ENCODE measurements around the gene LNX2. TPM values are rescaled to one million over a fixed set of nuclear protein-coding genes. Genes with fewer than 3 reads are reported as not detected.

Gene LNX2
- total RNA-seq, 1 experiment from 2014 or later, result 12.1 TPM

DNA sequence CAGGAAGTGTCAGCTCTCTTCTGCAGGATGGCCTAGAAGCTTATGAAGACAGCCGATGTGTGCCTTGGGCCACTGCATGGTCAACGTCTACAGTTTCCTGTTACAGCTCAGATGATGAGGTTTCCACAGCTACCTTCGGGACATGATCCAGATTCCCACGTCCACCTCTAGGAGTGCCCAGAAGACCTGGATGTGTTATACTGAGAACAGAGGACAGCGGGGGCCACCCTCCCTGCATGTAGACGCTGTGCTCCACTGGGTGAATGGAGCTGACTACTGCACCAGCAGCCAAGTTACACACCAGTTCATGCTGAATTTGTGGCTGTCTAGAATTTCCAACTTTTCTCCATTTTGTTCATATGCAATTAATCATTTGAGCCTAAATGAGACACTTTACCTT lies 91.4 kb downstream of the LNX2 start:
- Histone ChIP-seq H3K4me1 (ENCODE audit: control insufficient read depth in 1 of 2, insufficient read depth in 2 of 2, low read length in 2 of 2) (peaks cover 0 to 7% of the 10 kb centered on the region in 2 experiments; a peak in 1 of 4 replicates), H3K9me3 (ENCODE audit: control insufficient read depth in 1 of 2, insufficient read depth in 1 of 2, low read depth in 1 of 2, low read length in 2 of 2) (peaks cover 0 to 4% of the 10 kb centered on the region in 2 experiments; a peak in 1 of 4 replicates), H3K4me2 (ENCODE audit: low read length) (no peak overlapping the region), H3K27me3 (ENCODE audit: insufficient read depth, low read length) (no peaks in the 10 kb centered on the region), H3K4me3 (replicated peaks in 1 of 2; ENCODE audit: low read depth in 1 of 2, low read length in 2 of 2) (no peak overlapping the region), H3K36me3 (ENCODE audit: control insufficient read depth in 1 of 2, insufficient read depth in 2 of 2, low read length in 2 of 2) (no peaks in the 10 kb centered on the region), H3K79me2 (ENCODE audit: insufficient read depth, low read length) (no peaks in the 10 kb centered on the region), H3K27ac (ENCODE audit: low read depth, low read length) (no peak overlapping the region), H2AFZ (ENCODE audit: low read depth, low read length, poor library complexity, severe bottlenecking) (no peak overlapping the region), H4K20me1 (ENCODE audit: insufficient read depth) (no peaks in the 10 kb centered on the region), H3K9ac (ENCODE audit: low read length) (no peak overlapping the region), H3K9me2 (ENCODE audit: insufficient read depth) (no peaks in the 10 kb centered on the region)
- RAD21 ChIA-PET (ENCODE audit: low non-redundant PET in 1 of 2, low total read pairs in 2 of 2, uncharacterized antibody in 2 of 2, unreplicated experiment in 2 of 2), result no interaction called here
- no peak for DNase-seq (ENCODE audit: low read depth, low spot score)
- POLR2A ChIA-PET, result no interaction called here
- intact Hi-C loops (cut with micrococcal nuclease), result no loop called here
- no peak for ATAC-seq
- BruUV-seq (replicated peaks), result no TSS peak
- TF ChIP-seq POLR2A (IDR thresholded peaks at IDR 0.05; ENCODE audit: borderline replicate concordance, extremely low read depth, insufficient read depth, insufficient read length), result no peak
- TF ChIP-seq RAD21 (IDR thresholded peaks at IDR 0.05; ENCODE audit: low read depth), result no peak
- TF ChIP-seq ELF1 (IDR thresholded peaks at IDR 0.05; ENCODE audit: borderline replicate concordance, low read depth), result no peak
- no peak for TF ChIP-seq TCF7L2 (IDR thresholded peaks at IDR 0.05; ENCODE audit: borderline replicate concordance, extremely low read depth, insufficient read depth, insufficient read length)
- no peak for TF ChIP-seq FOSL1 (IDR thresholded peaks at IDR 0.05; ENCODE audit: low read depth)
- TF ChIP-seq CBX3 (IDR thresholded peaks at IDR 0.05; ENCODE audit: low read depth), result no peak
- TF ChIP-seq ZFX (IDR thresholded peaks at IDR 0.05), result no peak
- TF ChIP-seq, protein P1, sequence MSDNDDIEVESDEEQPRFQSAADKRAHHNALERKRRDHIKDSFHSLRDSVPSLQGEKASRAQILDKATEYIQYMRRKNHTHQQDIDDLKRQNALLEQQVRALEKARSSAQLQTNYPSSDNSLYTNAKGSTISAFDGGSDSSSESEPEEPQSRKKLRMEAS (IDR thresholded peaks at IDR 0.05), result no peak
- no peak for TF ChIP-seq SP1 (IDR thresholded peaks at IDR 0.05; ENCODE audit: low read depth)
- TF ChIP-seq EZH2 (IDR thresholded peaks at IDR 0.05), result no peak
- TF ChIP-seq, protein P2, sequence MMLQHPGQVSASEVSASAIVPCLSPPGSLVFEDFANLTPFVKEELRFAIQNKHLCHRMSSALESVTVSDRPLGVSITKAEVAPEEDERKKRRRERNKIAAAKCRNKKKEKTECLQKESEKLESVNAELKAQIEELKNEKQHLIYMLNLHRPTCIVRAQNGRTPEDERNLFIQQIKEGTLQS (IDR thresholded peaks at IDR 0.05), result no peak
- no peak for TF ChIP-seq ZNF274 (IDR thresholded peaks at IDR 0.05; ENCODE audit: low read depth, low read length)
- CTCF ChIA-PET, result no interaction called here

DNA sequence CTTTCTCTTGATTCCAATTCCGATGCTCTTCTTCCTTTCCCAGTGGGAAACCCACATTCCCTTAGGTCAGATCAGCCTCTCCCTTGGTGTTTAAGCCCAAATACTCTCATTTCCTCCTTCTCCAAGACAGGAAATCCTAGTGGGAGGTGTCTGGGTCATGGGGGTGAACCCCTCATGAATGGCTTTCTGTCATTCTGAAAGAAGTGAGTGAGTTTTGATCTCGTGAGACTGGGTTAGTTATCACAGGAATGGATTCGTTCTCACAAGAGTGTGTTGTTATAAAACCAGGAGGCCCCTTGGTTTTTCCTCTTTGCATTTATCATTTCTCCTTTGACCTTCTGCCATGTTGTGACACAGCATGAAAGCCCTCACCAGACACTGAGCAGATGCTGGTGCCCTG lies 93.8 kb downstream of the LNX2 start:
- H3K9me2 ChIP-seq (ENCODE audit: insufficient read depth), result no peaks in the 10 kb centered on the region
- H4K20me1 ChIP-seq (ENCODE audit: insufficient read depth), result no peaks in the 10 kb centered on the region
- no peaks in the 10 kb centered on the region for H3K79me2 ChIP-seq (ENCODE audit: insufficient read depth, low read length)
- DNase-seq (ENCODE audit: low read depth, low spot score) (no peak), ATAC-seq (no peak)
- no TSS peak for BruUV-seq (replicated peaks)
- no peak overlapping the region for H3K9ac ChIP-seq (ENCODE audit: low read length)
- ChIA-PET CTCF (no interaction called here), POLR2A (no interaction called here), RAD21 (ENCODE audit: low non-redundant PET in 1 of 2, low total read pairs in 2 of 2, uncharacterized antibody in 2 of 2, unreplicated experiment in 2 of 2) (no interaction called here)
- no peak overlapping the region for H3K27ac ChIP-seq (ENCODE audit: low read depth, low read length)
- H3K4me3 ChIP-seq (replicated peaks in 1 of 2; ENCODE audit: low read depth in 1 of 2, low read length in 2 of 2), result no peak overlapping the region
- H3K27me3 ChIP-seq (ENCODE audit: insufficient read depth, low read length), result no peaks in the 10 kb centered on the region
- peaks cover 0 to 4% of the 10 kb centered on the region in 2 experiments; a peak in 1 of 4 replicates for H3K9me3 ChIP-seq (ENCODE audit: control insufficient read depth in 1 of 2, insufficient read depth in 1 of 2, low read depth in 1 of 2, low read length in 2 of 2)
- H3K4me2 ChIP-seq (ENCODE audit: low read length), result no peak overlapping the region
- H3K36me3 ChIP-seq (ENCODE audit: control insufficient read depth in 1 of 2, insufficient read depth in 2 of 2, low read length in 2 of 2), result no peaks in the 10 kb centered on the region
- intact Hi-C loops (cut with micrococcal nuclease), result no loop called here
- no peak overlapping the region for H2AFZ ChIP-seq (ENCODE audit: low read depth, low read length, poor library complexity, severe bottlenecking)
- no peaks in the 10 kb centered on the region for H3K4me1 ChIP-seq (ENCODE audit: control insufficient read depth in 1 of 2, insufficient read depth in 2 of 2, low read length in 2 of 2)
- no peak for TF ChIP-seq CBX3 (IDR thresholded peaks at IDR 0.05; ENCODE audit: low read depth)
- TF ChIP-seq JUND (IDR thresholded peaks at IDR 0.05), result no peak
- no peak for TF ChIP-seq ZFX (IDR thresholded peaks at IDR 0.05)
- TF ChIP-seq EZH2phosphoT487 (IDR thresholded peaks at IDR 0.05; ENCODE audit: borderline replicate concordance), result no peak
- TF ChIP-seq EGR1 (IDR thresholded peaks at IDR 0.05; ENCODE audit: low read depth), result no peak
- no peak for TF ChIP-seq SP1 (IDR thresholded peaks at IDR 0.05; ENCODE audit: low read depth)
- TF ChIP-seq, protein P2 (IDR thresholded peaks at IDR 0.05), result no peak
- no peak for TF ChIP-seq RAD21 (IDR thresholded peaks at IDR 0.05; ENCODE audit: low read depth)
- no peak for TF ChIP-seq ELF1 (IDR thresholded peaks at IDR 0.05; ENCODE audit: borderline replicate concordance, low read depth)
- no peak for TF ChIP-seq YY1 (IDR thresholded peaks at IDR 0.05; ENCODE audit: extremely low read depth, insufficient replicate concordance, low read depth, low read length)
- TF ChIP-seq FOSL1 (IDR thresholded peaks at IDR 0.05; ENCODE audit: low read depth), result no peak
- TF ChIP-seq, protein P3, sequence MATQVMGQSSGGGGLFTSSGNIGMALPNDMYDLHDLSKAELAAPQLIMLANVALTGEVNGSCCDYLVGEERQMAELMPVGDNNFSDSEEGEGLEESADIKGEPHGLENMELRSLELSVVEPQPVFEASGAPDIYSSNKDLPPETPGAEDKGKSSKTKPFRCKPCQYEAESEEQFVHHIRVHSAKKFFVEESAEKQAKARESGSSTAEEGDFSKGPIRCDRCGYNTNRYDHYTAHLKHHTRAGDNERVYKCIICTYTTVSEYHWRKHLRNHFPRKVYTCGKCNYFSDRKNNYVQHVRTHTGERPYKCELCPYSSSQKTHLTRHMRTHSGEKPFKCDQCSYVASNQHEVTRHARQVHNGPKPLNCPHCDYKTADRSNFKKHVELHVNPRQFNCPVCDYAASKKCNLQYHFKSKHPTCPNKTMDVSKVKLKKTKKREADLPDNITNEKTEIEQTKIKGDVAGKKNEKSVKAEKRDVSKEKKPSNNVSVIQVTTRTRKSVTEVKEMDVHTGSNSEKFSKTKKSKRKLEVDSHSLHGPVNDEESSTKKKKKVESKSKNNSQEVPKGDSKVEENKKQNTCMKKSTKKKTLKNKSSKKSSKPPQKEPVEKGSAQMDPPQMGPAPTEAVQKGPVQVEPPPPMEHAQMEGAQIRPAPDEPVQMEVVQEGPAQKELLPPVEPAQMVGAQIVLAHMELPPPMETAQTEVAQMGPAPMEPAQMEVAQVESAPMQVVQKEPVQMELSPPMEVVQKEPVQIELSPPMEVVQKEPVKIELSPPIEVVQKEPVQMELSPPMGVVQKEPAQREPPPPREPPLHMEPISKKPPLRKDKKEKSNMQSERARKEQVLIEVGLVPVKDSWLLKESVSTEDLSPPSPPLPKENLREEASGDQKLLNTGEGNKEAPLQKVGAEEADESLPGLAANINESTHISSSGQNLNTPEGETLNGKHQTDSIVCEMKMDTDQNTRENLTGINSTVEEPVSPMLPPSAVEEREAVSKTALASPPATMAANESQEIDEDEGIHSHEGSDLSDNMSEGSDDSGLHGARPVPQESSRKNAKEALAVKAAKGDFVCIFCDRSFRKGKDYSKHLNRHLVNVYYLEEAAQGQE (IDR thresholded peaks at IDR 0.05; ENCODE audit: low read depth), result no peak
